Stimulated activated CD4-positive, alpha-beta T cell treated with anti-CD3 and anti-CD28 coated beads, Interleukin-1b, Interleukin-23, amount 100 ng/mL, for 24 hours (primary cell): ENCODE results near the gene NRXN3.

Experiments used
- DNase-seq, 4 experiments: peaks; one replicate each; pipeline ENCODE4 v3.0.0-alpha.2; 2020; ENCODE audit warnings: low read depth in 4 of 4, low spot score in 1 of 4

The NRXN3 gene

GRCh38 chr14:78885884-78886283 is 715.7 kb downstream of the NRXN3 start:
- DNase-seq, result no peak

DNA sequence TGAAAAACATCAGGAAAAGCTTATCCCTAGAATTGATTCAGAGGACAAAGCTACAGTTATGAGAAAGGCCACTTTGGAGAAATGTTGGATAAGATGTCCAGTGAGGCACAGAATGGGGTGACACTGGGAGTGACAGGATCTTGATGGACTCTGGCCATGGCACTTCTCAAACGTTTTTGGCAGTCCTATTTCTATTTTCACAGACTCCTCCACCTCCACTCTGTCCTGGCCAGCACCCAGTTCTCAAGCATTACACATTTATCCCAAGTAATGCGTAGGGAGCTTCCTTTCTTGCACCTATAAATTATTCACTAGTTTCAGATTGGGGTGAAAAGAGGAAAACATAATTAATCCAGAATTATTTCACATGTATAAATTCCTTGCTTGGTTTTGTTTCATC is 727.3 kb downstream of the NRXN3 start:
- DNase-seq, result no peak

- DNase-seq, result no peak
Observed at GRCh38 chr14:78902010-78902623, 731.9 kb downstream of the NRXN3 start.

DNA sequence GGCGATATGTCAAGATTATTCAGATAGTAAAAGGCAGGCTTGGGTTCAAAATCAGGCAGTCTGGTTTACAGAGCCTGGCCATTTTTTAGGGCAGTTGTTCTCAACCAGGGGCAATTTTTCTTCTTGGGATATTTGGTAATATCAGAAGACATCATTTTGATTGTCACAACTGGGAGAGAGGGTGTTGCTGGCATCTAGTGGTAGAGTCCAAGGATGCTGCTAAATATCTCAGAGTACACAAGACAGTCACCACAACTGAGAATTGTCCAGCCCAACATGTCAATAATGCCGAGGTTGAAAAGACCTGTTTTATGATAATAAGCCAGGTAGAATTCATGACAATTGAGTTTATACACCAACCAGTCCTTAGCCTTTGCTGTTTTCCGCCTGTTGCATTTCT is 733.9 kb downstream of the NRXN3 start:
- DNase-seq, result no peak

- DNase-seq, result no peak
Observed at GRCh38 chr14:78917462-78917861, 747.3 kb downstream of the NRXN3 start.

DNA sequence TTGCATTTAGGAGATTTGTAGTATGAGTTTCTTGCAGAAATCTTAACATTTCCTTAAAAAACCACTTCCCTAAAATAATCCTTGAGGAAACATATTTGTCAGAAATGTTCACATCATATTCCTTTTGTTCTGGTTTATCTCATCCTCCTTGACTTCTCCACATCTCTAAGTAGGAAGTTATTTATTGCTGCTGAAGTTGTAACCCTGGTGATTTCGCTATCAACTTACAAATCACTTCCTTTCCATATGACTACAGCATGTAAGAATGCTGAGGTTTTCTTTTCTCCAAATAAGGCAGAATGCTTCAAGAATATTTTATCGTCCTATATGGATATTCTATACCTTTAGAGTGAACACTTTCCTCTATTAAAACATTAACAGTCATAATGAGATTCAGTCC is 751.7 kb downstream of the NRXN3 start:
- DNase-seq, result no peak

GRCh38 chr14:78927261-78927660 is 757.1 kb downstream of the NRXN3 start:
- DNase-seq, result no peak

- DNase-seq, result no peak
Observed at GRCh38 chr14:78933166-78933565, 763.0 kb downstream of the NRXN3 start.

DNA sequence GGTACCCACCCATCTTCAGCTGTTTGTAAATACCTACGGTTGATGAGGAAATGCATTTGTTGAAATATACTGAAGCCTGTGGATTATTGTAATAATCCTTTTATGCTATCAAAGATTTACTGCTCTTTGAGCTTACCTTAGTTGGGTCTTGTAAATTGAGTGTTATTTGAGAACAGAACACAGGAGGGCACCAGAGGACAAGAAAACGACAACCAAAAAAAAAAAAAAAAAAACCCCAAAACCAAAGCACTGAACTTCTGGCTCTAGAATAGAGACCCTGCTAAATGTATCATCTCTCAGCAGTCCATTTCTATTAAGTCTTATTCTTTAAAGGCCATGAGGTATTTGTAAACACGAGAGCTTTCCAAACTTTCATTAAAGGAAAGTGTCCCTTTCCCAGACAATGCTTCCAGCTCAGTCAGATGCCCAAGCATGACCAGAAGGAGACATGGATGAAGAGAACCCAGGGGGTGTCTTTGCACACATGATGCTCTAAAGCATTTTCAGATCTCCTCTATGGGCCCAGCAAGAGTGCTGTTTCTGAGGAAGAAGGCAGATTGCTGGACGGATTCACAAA is 763.9 kb downstream of the NRXN3 start:
- no peak for DNase-seq

GRCh38 chr14:78946949-78947348 is 776.8 kb downstream of the NRXN3 start:
- no peak for DNase-seq

- no peak for DNase-seq
Observed at GRCh38 chr14:78947681-78948080, 777.5 kb downstream of the NRXN3 start.

DNA sequence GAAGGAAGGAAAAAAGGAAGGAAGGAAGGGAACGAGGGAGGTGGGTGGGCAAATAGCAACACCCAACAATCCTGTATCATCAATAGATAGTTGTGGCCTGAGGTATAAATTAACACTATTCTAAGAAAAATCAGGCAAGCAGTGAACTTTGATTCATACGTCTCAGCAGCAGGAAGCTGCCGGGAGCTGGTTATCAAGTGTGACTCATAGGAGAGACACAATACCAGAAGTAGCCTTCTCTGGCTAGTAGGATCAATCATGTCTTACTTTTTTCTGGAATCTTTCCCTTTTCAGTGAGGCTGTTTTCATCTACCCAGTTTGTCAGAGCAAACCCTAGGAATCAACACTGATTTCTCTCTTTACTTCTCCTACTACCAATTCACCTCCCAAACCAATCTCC is 780.5 kb downstream of the NRXN3 start:
- DNase-seq, result no peak

GRCh38 chr14:78951602-78952001 is 781.4 kb downstream of the NRXN3 start:
- DNase-seq, result no peak

DNA sequence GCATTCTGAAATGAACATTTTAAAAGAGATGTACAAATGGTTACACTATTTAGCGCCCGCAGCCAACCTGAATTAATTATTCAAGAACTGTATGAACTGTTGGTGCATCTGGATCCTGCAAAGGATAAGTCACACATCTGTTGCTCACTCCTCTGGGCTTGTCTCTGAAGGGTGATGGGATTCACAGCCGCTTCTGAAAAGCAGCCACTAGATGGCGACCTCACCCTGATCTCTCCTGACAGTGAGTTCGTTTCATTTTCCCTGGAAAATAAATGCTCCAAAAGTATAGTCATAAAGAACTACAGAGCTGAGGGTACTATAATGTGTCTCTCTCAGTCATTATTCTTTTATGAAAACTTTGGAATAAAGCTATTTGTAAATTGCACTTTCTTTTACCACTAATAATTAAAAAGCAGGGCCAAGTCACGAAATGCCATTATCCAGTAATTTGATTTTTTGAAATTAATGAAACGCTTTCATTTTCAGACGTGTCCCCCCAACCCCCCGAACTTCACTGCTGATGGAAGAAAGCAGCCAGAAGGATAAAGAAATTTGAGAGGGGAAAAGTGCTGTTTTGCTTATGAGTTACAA is 789.6 kb downstream of the NRXN3 start:
- peak in 3 of 4 experiments; percentile 5 to 29 (median 28) for DNase-seq

GRCh38 chr14:78967111-78967809 is 797.1 kb downstream of the NRXN3 start:
- no peak for DNase-seq

DNA sequence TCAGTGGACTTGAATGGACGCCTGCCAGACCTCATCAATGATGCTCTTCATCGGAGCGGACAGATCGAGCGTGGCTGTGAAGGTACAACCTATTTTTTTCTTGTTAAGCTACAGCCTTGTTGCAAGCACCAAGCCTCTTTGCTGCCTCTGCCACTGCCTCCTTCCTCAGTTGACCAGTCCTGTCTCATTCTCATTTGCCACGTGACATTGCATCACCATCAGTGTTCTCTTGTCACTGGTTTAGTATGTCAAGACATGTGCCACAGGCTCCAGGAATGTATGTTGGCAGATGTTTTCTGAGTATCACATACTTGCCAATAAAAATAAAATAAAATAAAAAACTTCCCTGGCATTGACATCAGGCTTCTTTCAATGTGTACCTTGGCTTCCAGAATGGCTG is 798.1 kb downstream of the NRXN3 start:
- DNase-seq, result no peak

DNA sequence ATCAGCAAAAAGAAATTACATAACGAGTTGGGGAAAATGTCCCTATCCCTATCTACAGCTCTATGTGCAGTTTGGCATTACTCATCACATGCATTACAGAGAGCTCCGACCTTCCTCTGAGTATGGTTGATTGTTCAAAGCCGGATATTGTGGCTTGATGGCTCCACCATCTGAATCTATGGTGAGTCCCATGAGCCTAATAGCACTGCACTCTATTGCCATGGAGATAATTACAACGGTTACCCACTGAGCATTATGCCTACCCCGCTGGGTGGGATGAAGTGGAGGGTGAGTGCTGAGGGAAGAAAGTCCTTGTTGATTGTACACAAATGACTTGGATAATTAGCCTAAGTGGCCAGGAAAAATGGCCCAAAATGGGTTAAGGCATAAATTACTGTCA is 800.5 kb downstream of the NRXN3 start:
- DNase-seq, result no peak

GRCh38 chr14:78972440-78972839 is 802.3 kb downstream of the NRXN3 start:
- no peak for DNase-seq

DNA sequence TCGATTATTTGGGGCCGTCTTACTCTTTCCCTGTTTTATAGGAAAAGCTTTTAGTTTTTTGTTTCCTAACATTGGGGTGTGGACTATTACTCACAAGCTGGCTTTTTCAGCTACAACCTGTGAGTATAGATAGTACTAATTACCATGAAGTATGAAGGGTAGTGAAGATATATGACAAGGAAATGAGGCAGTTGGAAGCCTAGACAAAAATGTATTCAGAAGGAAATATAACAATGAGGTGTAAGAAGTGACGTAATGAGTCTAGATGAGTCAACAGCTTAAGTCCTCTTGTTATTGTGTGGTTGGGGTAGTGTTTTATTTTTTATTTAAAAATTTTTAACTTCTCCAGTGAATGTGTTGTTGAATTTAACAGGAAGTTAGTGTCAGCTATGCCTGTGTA is 804.5 kb downstream of the NRXN3 start:
- DNase-seq, result no peak

GRCh38 chr14:78975734-78976133 is 805.6 kb downstream of the NRXN3 start:
- no peak for DNase-seq

- DNase-seq, result no peak
Observed at GRCh38 chr14:78978896-78979295, 808.7 kb downstream of the NRXN3 start.

- DNase-seq, result no peak
Observed at GRCh38 chr14:78982551-78982950, 812.4 kb downstream of the NRXN3 start.
